Sigmoid colon (tissue), 3 donors: ENCODE measurements around the gene IL18BP.

ENCODE experiments used
- POLR2A ChIP-seq, 2 donors: fragments of 450-650 bp; IDR thresholded peaks; one replicate each; pipeline ENCODE4 v1.6.1; 2016; ENCODE audit warnings: antibody characterized with exemption in 2 of 2, mild to moderate bottlenecking in 2 of 2, moderate library complexity in 2 of 2
- TF ChIP-seq, protein P1 (sequence below), 4 experiments: fragments of 450-650 bp in 3 of 4; fragments of 200-600 bp in 1 of 4; IDR thresholded peaks; one replicate each; pipeline ENCODE4 v1.5.1; 2016 to 2019; ENCODE audit warnings: antibody characterized with exemption in 4 of 4, mild to moderate bottlenecking in 3 of 4, moderate library complexity in 2 of 4

DNA sequence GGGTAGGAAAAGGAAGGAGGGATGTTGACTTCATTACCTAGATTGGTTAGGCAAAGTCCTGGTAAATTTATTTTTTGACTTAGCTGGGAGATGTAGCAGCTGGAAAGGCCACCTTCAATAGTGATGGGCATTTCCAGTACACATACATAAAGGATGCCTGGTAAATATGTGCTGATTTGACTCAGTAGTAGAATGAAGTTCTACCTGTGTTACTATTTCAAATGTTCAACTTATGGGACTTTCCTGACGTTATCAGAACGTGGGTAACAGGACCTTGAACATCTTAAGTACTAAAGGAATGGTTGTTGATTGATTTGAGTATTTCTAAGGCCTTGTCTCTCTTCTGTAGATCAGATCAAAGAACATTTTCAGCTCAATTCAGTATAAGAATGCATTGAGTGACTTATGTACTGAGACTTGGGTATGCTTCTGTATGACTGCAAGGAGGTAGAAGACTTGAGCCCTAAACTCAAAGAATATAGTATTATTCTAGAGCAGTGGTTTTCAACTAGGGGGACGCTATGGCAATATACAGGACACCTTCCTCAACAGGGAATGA lies 42.7 kb upstream of the IL18BP start:
- TF ChIP-seq, protein P1, sequence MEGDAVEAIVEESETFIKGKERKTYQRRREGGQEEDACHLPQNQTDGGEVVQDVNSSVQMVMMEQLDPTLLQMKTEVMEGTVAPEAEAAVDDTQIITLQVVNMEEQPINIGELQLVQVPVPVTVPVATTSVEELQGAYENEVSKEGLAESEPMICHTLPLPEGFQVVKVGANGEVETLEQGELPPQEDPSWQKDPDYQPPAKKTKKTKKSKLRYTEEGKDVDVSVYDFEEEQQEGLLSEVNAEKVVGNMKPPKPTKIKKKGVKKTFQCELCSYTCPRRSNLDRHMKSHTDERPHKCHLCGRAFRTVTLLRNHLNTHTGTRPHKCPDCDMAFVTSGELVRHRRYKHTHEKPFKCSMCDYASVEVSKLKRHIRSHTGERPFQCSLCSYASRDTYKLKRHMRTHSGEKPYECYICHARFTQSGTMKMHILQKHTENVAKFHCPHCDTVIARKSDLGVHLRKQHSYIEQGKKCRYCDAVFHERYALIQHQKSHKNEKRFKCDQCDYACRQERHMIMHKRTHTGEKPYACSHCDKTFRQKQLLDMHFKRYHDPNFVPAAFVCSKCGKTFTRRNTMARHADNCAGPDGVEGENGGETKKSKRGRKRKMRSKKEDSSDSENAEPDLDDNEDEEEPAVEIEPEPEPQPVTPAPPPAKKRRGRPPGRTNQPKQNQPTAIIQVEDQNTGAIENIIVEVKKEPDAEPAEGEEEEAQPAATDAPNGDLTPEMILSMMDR (IDR thresholded peaks at IDR 0.05), result no peak
- no peak for TF ChIP-seq POLR2A (IDR thresholded peaks at IDR 0.05)
